Stimulated activated CD8-positive, alpha-beta memory T cell treated with anti-CD3 and anti-CD28 coated beads, Interleukin-4, amount 100 ng/mL, for 4 hours (primary cell): ENCODE results near the gene SLC44A3.

Experiments used
- DNase-seq, 2 donors: peaks; one replicate each; pipeline ENCODE4 v3.0.0-alpha.2; 2020; ENCODE audit warnings: low read depth in 2 of 2, low spot score in 1 of 2

SLC44A3 gene

GRCh38 chr1:94872771-94873495 lies 52.8 kb downstream of the SLC44A3 start:
- DNase-seq, result no peak

- DNase-seq, result no peak
Measured at GRCh38 chr1:94873520-94874351, 53.6 kb downstream of the SLC44A3 start.

- no peak for DNase-seq
Measured at GRCh38 chr1:94874423-94874822, 54.3 kb downstream of the SLC44A3 start.

GRCh38 chr1:94875794-94876193 lies 55.6 kb downstream of the SLC44A3 start:
- no peak for DNase-seq

- no peak for DNase-seq
Measured at GRCh38 chr1:94876362-94876761, 56.2 kb downstream of the SLC44A3 start.

- no peak for DNase-seq
Measured at GRCh38 chr1:94878329-94878728, 58.2 kb downstream of the SLC44A3 start.

GRCh38 chr1:94883691-94884090 lies 63.5 kb downstream of the SLC44A3 start:
- DNase-seq, result no peak

- no peak for DNase-seq
Measured at GRCh38 chr1:94884106-94884505, 63.9 kb downstream of the SLC44A3 start.

- no peak for DNase-seq
Measured at GRCh38 chr1:94884507-94884906, 64.3 kb downstream of the SLC44A3 start.

- DNase-seq, result no peak
Measured at GRCh38 chr1:94886361-94886760, 66.2 kb downstream of the SLC44A3 start.

GRCh38 chr1:94887106-94887505 lies 66.9 kb downstream of the SLC44A3 start:
- DNase-seq, result no peak

- DNase-seq, result no peak
Measured at GRCh38 chr1:94887603-94888171, 67.5 kb downstream of the SLC44A3 start.

GRCh38 chr1:94888201-94888600 lies 68.0 kb downstream of the SLC44A3 start:
- no peak for DNase-seq

GRCh38 chr1:94892604-94893254 lies 72.6 kb downstream of the SLC44A3 start:
- DNase-seq, result no peak

GRCh38 chr1:94894630-94895029 lies 74.5 kb downstream of the SLC44A3 start:
- DNase-seq, result no peak

GRCh38 chr1:94895518-94895917 lies 75.4 kb downstream of the SLC44A3 start:
- no peak for DNase-seq

- no peak for DNase-seq
Measured at GRCh38 chr1:94898491-94899385, 78.6 kb downstream of the SLC44A3 start.

GRCh38 chr1:94899756-94900155 lies 79.6 kb downstream of the SLC44A3 start:
- DNase-seq, result no peak

GRCh38 chr1:94901841-94902240 lies 81.7 kb downstream of the SLC44A3 start:
- no peak for DNase-seq

- no peak for DNase-seq
Measured at GRCh38 chr1:94903280-94904009, 83.3 kb downstream of the SLC44A3 start.
